ENCODE results near the gene PLA2G10. TPM values are rescaled to one million over a fixed set of nuclear protein-coding genes. Genes with fewer than 3 reads are reported as not detected.

PLA2G10 gene
- total and polyA plus RNA-seq, 9 of the 15 experiments (the other 6 are each of a cell fraction or from before 2014, with no cell fraction given): not detected

GRCh38 chr16:14628806-14629611 lies 65.1 kb downstream of the PLA2G10 start:
- no peaks in the 10 kb centered on the region for H3K27me3 ChIP-seq (ENCODE audit: control insufficient read depth in 2 of 2, insufficient read depth in 2 of 2, low read length in 2 of 2)
- DNase-seq (ENCODE audit: extremely low read depth in 1 of 4, low spot score in 3 of 4) (peak in 1 of 4 experiments; percentile 35), ATAC-seq (no peak), FAIRE-seq (peak; percentile 11)
- no peaks in the 10 kb centered on the region for H3K9me1 ChIP-seq (ENCODE audit: control insufficient read depth, insufficient read depth, low read length)
- peaks cover 38% of the 10 kb centered on the region for H3K36me3 ChIP-seq (ENCODE audit: control insufficient read depth, insufficient read depth, low read length)
- peak overlapping the region; percentile 93 for H3K4me2 ChIP-seq (ENCODE audit: insufficient read depth, low read length)
- in situ Hi-C loops (cut with MboI) (loop anchor here (25.0 kb wide), 1 partner anchor 1883 kb away; no protein-coding TSS in a partner anchor), intact Hi-C loops (cut with micrococcal nuclease) (no loop called here)
- H3K9me3 ChIP-seq (replicated peaks; ENCODE audit: control insufficient read depth, insufficient read depth, low read depth, low read length): no peaks in the 10 kb centered on the region
- 22% methylated on average over 12 of the region's 12 CpGs for WGBS (ENCODE audit: insufficient coverage, low coverage, missing lambda C conversion rate)
- H3K4me1 ChIP-seq (replicated peaks in 1 of 2; ENCODE audit: control insufficient read depth in 2 of 2, insufficient read depth in 2 of 2, low read length in 2 of 2): peaks cover 17 to 28% of the 10 kb centered on the region in 2 experiments
- CTCF ChIA-PET (ENCODE audit: low intra/inter-chr PET ratio): no interaction called here
- H4K20me1 ChIP-seq (replicated peaks; ENCODE audit: control insufficient read depth, insufficient read depth, low read length): peaks cover 2% of the 10 kb centered on the region; the same call in 1 of the 2 replicates
- no TSS peak for BruUV-seq (replicated peaks)
- H3K4me3 ChIP-seq: peak overlapping the region; percentile 83
- TF ChIP-seq NRF1 (conservative IDR thresholded peaks at IDR 0.05 in 1 of 2, IDR thresholded peaks at IDR 0.05 in 1 of 2) (no peak), JUN (IDR thresholded peaks at IDR 0.05; ENCODE audit: borderline replicate concordance, low read depth, low read length) (no peak), JUN (CRISPR knock-in tag; IDR thresholded peaks at IDR 0.05; ENCODE audit: borderline replicate concordance) (no peak), CTBP1 (IDR thresholded peaks at IDR 0.05; ENCODE audit: borderline replicate concordance) (no peak), SP1 (CRISPR knock-in tag; IDR thresholded peaks at IDR 0.05) (no peak), E2F1 (CRISPR knock-in tag; IDR thresholded peaks at IDR 0.05) (0 out of 2 replicates have a peak, but pooled peaks have one; percentile 10)
- H2AFZ ChIP-seq (ENCODE audit: low read depth, low read length): peak overlapping the region; percentile 77
- peak overlapping the region; percentile 99 for H3K27ac ChIP-seq (ENCODE audit: extremely low read depth, low read depth, low read length)
- H3K79me2 ChIP-seq (ENCODE audit: control insufficient read depth, insufficient read depth, low read length): peaks cover 47% of the 10 kb centered on the region
- peak overlapping the region; percentile 96 to 100 for H3K9ac ChIP-seq (ENCODE audit: insufficient read depth in 1 of 2, low read depth in 2 of 2, low read length in 2 of 2)
- POLR2A ChIA-PET: interaction anchor here (0.6 to 1.8 kb wide), 7 partner anchors 8 to 411 kb away, joined by 3 to 10 read pairs (median 4); no protein-coding TSS in a partner anchor
